Retina (tissue), 1 donor: Measurements from ENCODE around the gene FARSB.

Source experiments
- DNase-seq: peaks from one replicate; pipeline ENCODE4 v3.0.0-alpha.2; 2016

Gene FARSB

DNA sequence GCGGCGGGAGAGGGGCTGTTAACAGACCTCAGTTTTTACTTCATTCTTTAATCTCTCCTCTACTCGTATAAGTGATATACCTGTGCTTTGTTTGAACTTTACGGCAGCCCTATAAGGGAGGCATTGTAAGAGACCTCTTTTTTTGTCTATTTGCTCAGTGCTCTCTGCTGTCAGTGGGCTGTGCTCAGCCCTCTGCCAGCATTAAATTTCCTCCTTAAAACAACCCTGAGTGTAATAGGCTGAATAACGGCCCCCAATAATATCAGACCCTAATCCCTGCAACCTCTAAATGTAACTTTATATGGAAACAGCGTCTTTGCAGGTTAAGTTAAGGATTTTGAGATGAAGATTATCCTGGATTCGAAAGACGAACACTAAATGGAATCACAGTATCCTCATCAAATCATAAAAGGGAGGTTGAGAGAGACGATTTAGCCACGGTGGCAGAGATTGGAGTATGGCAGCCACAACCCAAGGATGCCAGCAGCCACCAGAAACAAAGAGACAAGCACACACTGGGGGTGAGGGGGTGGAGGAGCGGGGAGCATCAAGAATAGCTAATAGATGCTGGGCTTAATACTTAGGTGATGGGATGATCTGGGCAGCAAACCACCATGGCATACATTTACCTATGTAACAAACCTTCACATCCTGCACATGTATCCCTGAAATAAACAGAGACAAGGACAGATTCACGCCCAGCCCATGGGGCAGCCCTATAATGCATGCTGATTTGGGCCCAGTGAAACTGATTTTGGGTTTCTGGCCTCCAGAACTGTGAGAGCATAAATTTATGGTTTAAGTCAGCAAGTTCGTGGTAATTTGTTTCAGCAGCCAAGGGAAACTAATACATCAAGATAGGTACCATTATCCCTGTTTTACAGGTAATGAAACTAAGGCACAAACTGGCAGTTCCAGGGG lies 894 bp upstream of the FARSB start:
- DNase-seq: peak; percentile 39

- no peak for DNase-seq
These were observed 2.6 kb downstream of the FARSB start for GRCh38 chr2:222653280-222653679.

- DNase-seq: no peak
These were observed 3.2 kb downstream of the FARSB start for GRCh38 chr2:222652491-222653255.

DNA sequence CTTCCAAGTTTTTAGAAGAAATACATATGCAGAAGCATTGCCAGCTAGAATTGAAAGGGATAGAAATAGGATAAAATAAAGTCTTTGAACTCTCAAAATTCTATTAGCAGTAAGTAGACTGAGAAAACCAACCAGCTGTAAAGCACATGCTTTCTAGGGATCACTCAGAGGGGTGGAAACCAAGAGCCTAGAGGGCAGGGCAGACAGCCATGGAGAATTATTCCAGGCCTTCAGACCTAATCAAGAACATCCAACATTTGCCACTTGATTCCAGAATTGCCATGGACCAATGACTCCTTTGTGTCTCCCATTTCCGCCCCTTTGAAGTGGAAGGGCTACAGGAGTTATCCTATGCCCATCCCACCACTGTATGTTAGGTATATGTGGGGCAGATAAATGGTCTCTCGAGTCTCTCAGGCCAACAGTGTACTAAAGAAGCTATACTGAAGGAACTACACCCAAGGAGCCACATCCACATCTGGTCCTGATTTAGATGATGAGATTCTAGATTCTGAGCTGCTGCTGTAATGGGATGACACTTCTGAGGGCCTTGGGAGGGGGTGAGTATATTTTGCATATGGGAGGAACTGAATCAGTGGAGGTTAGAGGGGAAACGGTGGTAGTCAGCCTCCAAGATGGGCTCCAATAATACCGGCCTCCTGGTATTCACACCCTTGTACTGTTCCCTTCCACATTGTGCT lies 4.0 kb downstream of the FARSB start:
- DNase-seq: no peak

GRCh38 chr2:222649801-222650200 lies 6.1 kb downstream of the FARSB start:
- no peak for DNase-seq

DNA sequence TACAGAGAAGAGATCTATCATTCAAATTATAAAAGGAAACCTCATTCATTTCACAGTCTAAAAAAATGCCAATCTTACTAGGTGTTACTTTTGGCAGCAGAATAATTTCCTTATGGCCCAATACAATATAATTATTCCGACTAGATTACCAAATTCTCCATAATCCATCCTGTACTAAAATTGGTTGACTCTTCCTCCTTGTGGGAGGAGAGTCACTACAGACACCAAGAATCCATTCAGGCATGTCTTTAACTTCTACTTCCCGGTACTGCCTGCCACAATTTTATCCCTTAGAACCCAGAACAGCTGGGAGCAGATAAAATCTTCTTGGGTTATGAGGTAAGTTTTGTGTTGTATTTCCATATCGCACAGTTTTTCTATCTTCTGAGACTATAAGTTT lies 9.9 kb downstream of the FARSB start:
- no peak for DNase-seq

DNA sequence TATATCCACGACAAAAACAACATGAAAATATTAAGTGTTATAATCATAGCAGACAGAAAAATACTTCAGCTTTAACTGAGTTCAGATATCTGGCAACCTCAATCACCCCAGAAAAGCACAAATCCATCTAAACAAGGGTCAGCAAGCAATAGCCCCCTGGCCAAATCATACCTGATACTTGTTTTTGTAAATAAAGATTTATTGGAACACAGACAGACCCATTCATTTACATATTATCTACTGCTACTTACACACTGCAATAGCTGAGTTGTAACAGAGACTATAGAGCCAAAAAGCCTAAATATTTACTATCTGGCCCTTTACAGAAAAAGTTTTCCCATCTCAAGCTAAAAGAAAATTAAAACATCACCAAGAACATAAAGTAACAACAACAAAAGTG lies 12.8 kb downstream of the FARSB start:
- no peak for DNase-seq

DNA sequence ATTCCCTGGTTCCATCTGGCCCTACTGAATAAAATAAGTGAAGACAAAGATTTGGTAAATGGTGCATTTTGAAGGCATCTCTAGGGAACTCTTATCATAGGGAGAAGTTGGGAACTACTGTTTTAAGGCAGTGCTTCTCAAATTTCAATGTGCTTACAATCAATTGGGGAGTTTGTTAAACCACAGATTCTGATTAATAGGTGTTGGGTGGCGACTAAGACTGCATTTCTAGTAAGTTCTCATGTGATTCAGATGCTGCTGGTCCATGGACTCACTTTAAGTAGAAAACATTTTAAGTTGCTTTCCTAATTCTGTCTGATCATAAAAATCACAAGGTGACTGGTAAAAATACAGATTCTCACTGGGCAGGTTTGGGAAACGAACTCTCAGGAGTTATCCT lies 14.6 kb downstream of the FARSB start:
- DNase-seq: no peak

- DNase-seq: no peak
These were observed 18.8 kb downstream of the FARSB start for GRCh38 chr2:222637067-222637466.

DNA sequence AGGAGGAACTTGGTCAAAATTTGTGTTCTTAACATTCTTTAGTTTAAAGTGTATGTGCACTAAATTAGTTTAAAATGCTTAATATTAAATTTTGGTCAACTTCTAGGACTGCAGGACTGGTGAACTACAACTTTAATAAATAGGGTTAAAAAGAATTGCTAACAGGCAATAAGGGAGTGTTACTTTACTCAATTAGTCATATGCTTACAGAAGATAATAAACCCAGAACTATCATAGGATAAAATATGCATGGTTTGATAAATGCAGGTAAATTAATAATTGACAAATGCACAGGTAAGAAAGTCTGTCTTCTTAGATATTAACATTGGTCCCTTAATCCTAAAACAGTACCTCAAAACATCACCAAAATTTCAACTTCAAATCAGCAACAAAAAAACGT lies 20.6 kb downstream of the FARSB start:
- DNase-seq: no peak

- DNase-seq: no peak
These were observed 28.1 kb downstream of the FARSB start for GRCh38 chr2:222627764-222628163.

DNA sequence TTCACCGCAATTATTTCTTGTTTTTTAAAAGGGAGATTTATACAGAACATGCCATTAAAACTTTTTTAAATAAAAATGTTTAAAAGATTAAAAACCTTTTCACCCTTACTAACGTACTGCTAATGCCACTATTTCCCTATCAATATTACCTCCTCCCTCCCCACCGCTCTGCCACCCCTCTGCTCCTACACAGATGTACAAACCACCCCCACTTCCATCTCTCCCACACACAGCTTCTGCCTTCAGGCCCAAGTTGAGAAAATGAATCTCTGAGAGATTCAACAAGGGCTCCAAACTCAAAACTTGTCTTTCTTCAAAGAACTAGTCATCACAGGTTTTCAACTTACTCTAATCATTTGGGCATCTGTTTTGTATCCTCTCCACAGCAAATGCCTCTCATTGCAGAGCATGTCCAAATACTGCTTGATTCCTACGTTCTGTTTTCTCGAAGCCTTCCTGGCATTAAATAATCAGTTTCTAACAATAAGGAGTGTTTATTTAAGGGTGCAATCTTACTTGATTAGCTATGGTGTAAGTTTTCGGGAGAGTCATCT lies 32.1 kb downstream of the FARSB start:
- DNase-seq: no peak

DNA sequence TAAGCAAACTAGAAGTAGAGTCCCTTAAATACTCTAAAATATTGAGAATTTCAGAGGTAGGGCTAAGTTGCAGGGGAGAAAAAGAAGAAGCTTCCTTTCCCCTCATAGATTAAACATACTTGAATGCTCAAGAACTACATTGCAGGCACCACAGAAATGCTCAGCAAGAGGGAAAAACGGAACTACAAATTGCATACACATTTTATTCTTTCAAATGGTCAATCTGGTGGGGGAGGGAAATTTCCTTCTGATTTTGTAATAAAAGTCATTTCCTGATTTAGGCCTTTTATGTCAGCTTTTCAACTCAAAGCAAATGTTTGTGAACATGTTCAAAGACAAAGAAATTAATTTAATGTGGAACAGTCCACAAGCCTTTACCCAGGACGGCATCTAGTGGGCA lies 33.0 kb downstream of the FARSB start:
- no peak for DNase-seq

- no peak for DNase-seq
These were observed 34.0 kb downstream of the FARSB start for GRCh38 chr2:222621893-222622292.

- DNase-seq: no peak
These were observed 40.6 kb downstream of the FARSB start for GRCh38 chr2:222615320-222615719.

DNA sequence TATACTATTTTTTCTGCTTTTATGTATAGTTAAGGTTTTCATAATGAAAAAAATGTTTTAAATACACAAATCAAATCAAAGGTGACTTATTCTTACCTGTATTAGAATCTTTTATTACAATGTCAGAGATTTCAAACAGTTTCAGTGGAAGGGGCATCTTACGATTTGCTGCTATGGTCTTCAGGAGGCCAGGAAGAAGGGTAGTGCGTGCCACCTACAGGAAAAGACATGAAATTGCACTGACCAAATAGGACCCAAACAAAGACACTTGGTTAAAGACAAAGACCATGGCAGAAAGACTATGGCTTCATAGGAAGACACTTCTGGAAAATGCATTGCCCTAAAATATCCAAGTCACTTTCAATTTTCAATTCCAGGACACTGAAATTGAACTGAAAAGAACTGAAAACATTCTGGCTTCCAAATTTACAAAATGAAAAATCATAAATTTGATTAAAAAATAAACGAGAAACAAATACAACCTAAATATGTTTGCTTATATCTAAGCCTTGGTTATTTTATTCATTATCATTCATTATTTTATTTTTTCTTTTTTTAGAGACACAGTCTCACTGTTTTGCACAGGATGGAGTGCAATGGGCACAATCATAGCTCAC lies 42.1 kb downstream of the FARSB start:
- DNase-seq: peak; percentile 64

DNA sequence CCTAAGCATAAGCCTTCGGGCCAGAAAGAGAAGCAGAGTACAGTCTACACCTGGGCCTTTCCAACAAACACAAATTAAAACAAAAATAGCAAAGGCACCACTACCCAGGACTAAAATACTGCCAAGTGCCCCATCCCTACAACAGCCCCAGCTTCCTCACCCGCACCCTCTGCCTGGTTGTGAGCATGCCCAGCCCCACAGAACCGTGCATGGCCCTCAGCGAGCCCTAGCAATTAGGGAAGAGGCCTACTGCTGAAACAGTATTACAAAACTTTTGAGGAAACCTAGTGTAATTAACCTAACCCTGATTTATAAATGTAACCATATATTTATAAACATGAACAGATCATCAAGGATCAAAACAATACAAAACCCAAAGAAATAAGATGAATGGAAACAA lies 44.2 kb downstream of the FARSB start:
- DNase-seq: no peak

DNA sequence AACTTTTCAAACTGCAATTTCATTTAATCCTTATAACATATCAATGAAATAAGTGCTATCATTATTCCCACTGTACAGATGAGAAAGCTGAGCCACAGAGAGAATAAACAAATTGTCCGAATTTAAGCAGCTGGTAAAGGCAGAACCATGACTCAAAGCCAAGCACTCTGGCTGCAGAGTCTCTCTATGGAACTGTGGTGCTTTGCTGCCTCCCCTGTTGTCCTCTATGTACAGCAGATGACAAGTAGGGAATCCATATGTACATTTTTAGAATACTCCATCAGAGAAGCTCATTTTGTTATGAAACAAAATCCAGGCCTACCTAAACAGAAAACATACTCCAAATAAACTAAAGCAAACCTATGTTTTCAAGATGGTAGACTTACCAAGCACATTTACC lies 45.1 kb downstream of the FARSB start:
- DNase-seq: no peak

DNA sequence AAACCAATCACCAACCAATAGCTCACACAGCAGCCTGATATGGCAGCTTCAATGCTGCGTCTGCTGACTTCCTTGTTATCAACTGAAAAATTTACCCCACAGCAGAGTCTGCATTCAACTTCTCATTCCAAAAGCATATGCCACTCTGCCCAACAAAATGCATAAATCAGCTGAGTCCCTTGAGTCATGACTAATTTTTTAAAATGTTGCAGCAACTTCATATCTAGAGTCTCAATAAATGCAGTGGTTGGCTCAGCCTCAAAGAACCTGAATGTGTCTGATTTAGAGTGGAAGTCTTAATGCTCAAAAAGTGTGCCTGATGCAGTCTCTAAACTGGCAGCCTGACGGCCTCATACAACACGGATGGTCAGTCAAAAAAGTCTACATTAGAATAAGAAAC lies 46.5 kb downstream of the FARSB start:
- no peak for DNase-seq

GRCh38 chr2:222608081-222608480 lies 47.8 kb downstream of the FARSB start:
- no peak for DNase-seq

- DNase-seq: no peak
These were observed 49.6 kb downstream of the FARSB start for GRCh38 chr2:222606306-222606705.

DNA sequence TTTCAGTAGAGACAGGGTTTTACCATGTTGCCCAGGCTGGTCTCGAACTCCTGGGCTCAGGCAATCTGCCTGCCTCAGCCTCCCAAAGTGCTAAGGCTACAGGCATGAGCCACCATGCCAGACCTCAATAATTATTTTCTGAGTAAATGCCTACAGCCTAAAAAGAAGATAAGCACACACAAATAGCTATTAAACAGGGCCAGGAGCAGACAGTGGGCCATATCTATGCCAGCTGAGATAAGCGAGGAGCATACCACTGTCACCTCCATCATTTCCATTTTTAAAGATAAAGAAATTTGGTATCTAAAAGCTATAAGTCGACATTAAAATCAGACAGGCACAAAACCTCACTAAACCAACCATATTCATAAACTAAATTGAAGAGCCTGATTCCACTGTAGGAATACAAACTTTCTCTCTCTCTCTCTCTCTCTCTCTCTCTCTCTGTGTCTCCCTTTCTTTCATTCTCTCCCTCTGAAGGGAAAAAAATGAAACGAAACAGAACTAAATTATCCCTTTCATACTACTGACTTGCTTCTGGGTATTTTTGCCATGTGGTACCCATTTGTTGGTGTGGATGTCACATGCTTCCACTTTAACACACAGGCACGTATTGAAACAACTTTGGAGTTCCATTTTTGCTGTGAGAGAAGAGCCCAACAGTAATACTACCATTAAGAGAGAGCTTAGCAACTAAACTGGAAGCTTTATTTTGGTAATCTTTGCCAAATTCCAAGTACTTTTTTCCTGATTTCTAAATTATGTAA lies 51.0 kb downstream of the FARSB start:
- no peak for DNase-seq
